H1 (cell line): ENCODE data around the gene DNAI1. TPM values are rescaled to one million over a fixed set of nuclear protein-coding genes. Genes with fewer than 3 reads are reported as not detected.

Experiments
- CTCF ChIA-PET: fragments of 300-600 bp; sonication (Branson Sonifier 250); formaldehyde crosslinking; loops from one replicate; lab custom pipeline; 2021; ENCODE audit not compliant: partially characterized antibody; lab: Charles Lee
- POLR2A ChIA-PET: fragments of 300-600 bp; sonication (Branson Sonifier 250); formaldehyde crosslinking; loops from one replicate; lab custom pipeline; 2021; ENCODE audit warnings: inconsistent platforms; ENCODE audit not compliant: partially characterized antibody; lab: Charles Lee
- DNase-seq, 2 experiments: peaks; one replicate each; pipeline versions ENCODE4 v3.0.0 to v3.0.0-alpha.2; 2010 to 2022; ENCODE audit warnings: low spot score in 2 of 2, low read depth in 1 of 2, mixed read lengths in 1 of 2
- FAIRE-seq: peaks from 2 replicates; lab custom pipeline; 2011; peaks lifted over from hg19 to GRCh38; lab: Jason Lieb, UNC
- H2AFZ ChIP-seq: 2 replicates; pipeline ENCODE4 v1.8.1; 2012; ENCODE audit warnings: low read length, inconsistent platforms
- H2AK5ac ChIP-seq: 2 replicates; pipeline ENCODE4 v1.6.1; 2013; ENCODE audit warnings: low read depth, low read length
- H2BK120ac ChIP-seq: replicated peaks from 2 replicates; pipeline ENCODE3; 2013; ENCODE audit warnings: low read depth, low read length, inconsistent platforms
- H2BK12ac ChIP-seq: 2 replicates; pipeline ENCODE4 v1.6.1; 2013; ENCODE audit warnings: low read depth, low read length
- H2BK15ac ChIP-seq: 2 replicates; pipeline ENCODE4 v1.6.1; 2013; ENCODE audit warnings: low read length
- H2BK20ac ChIP-seq: 2 replicates; pipeline ENCODE4 v1.6.1; 2013; ENCODE audit warnings: low read length
- H2BK5ac ChIP-seq: 2 replicates; pipeline ENCODE4 v1.6.1; 2013; ENCODE audit warnings: low read depth, low read length
- H3K14ac ChIP-seq: 2 replicates; pipeline ENCODE4 v1.6.1; 2013; ENCODE audit warnings: inconsistent platforms; ENCODE audit not compliant: insufficient read length
- H3K18ac ChIP-seq: 2 replicates; pipeline ENCODE4 v1.6.1; 2013; ENCODE audit warnings: low read length; ENCODE audit errors: extremely low read depth
- H3K23ac ChIP-seq: 2 replicates; pipeline ENCODE4 v1.6.1; 2013; ENCODE audit warnings: inconsistent platforms; ENCODE audit not compliant: insufficient read length
- H3K23me2 ChIP-seq: 2 replicates; pipeline ENCODE4 v1.6.1; 2013; ENCODE audit warnings: low read depth, low read length
- H3K27ac ChIP-seq: 2 replicates; pipeline ENCODE4 v1.6.1; 2011; ENCODE audit warnings: low read depth, low read length, inconsistent platforms
- H3K27me3 ChIP-seq, 4 experiments: replicated peaks in 1 of 4; 1 replicate in 1 of 4; 2 replicates in 3 of 4; pipeline versions ENCODE4 v1.6.1 to v1.8.1; 2011 to 2013; ENCODE audit warnings: low read length in 3 of 4, mild to moderate bottlenecking in 3 of 4, inconsistent platforms in 2 of 4, mixed read lengths in 2 of 4, moderate library complexity in 1 of 4; ENCODE audit not compliant: control insufficient read depth in 3 of 4, insufficient read depth in 3 of 4; ENCODE audit errors: extremely low read depth in 1 of 4
- H3K36me3 ChIP-seq, 4 experiments: 2 replicates each; pipeline versions ENCODE4 v1.6.1 to v1.8.1; 2011 to 2013; ENCODE audit warnings: mild to moderate bottlenecking in 4 of 4, low read length in 3 of 4, moderate library complexity in 2 of 4, control low read depth in 1 of 4, inconsistent platforms in 1 of 4; ENCODE audit not compliant: insufficient read depth in 4 of 4, control insufficient read depth in 2 of 4
- H3K4ac ChIP-seq: replicated peaks from 2 replicates; pipeline ENCODE3; 2013; ENCODE audit warnings: low read length, low read depth, mixed read lengths, inconsistent platforms; ENCODE audit not compliant: insufficient read length
- H3K4me1 ChIP-seq, 4 experiments: replicated peaks in 1 of 4; 1 replicate in 1 of 4; 2 replicates in 3 of 4; pipeline versions ENCODE4 v1.6.1 to v1.8.1; 2011 to 2013; ENCODE audit warnings: low read length in 3 of 4, inconsistent platforms in 2 of 4, mixed read lengths in 1 of 4; ENCODE audit not compliant: insufficient read depth in 4 of 4, control insufficient read depth in 3 of 4
- H3K4me2 ChIP-seq, 2 experiments: 2 replicates each; pipeline versions ENCODE4 v1.6.1 to v1.8.1; 2011 to 2013; ENCODE audit warnings: low read depth in 2 of 2, low read length in 2 of 2, control low read depth in 1 of 2, inconsistent platforms in 1 of 2, mild to moderate bottlenecking in 1 of 2; ENCODE audit not compliant: insufficient read depth in 1 of 2
- H3K4me3 ChIP-seq, 4 experiments: fragments of 200-600, 300-600 bp in 1 of 4; sonication (generic), shearing (Covaris generic), sonication (Bioruptor Twin) in 1 of 4; 2 replicates each; pipeline versions ENCODE4 v1.5.1 to v1.8.1; 2011 to 2016; ENCODE audit warnings: low read length in 4 of 4, low read depth in 3 of 4, control low read depth in 2 of 4, inconsistent platforms in 2 of 4, mild to moderate bottlenecking in 2 of 4, mixed read lengths in 1 of 4, moderate library complexity in 1 of 4; ENCODE audit not compliant: insufficient read depth in 2 of 4; ENCODE audit errors: extremely low read depth in 1 of 4
- H3K56ac ChIP-seq: replicated peaks from 2 replicates; pipeline ENCODE3; 2013; ENCODE audit warnings: low read depth, mild to moderate bottlenecking, mixed read lengths, low read length, inconsistent platforms; ENCODE audit not compliant: insufficient read length
- H3K79me1 ChIP-seq: 2 replicates; pipeline ENCODE4 v1.6.1; 2013; ENCODE audit warnings: low read depth, low read length, control low read depth
- H3K79me2 ChIP-seq, 2 experiments: 2 replicates each; pipeline versions ENCODE4 v1.6.1 to v1.8.1; 2012 to 2013; ENCODE audit warnings: low read length in 2 of 2, mild to moderate bottlenecking in 2 of 2, inconsistent platforms in 1 of 2; ENCODE audit not compliant: insufficient read depth in 2 of 2, control insufficient read depth in 1 of 2
- H3K9ac ChIP-seq, 4 experiments: replicated peaks in 1 of 4; 1 replicate in 1 of 4; 2 replicates in 3 of 4; pipeline versions ENCODE4 v1.6.1 to v1.8.1; 2011 to 2013; ENCODE audit warnings: low read depth in 3 of 4, low read length in 3 of 4, control low read depth in 2 of 4, mild to moderate bottlenecking in 2 of 4, moderate library complexity in 2 of 4, inconsistent platforms in 1 of 4; ENCODE audit errors: extremely low read depth in 1 of 4
- H3K9me3 ChIP-seq, 2 experiments: 2 replicates each; pipeline versions ENCODE4 v1.6.1 to v1.8.1; 2012 to 2013; ENCODE audit warnings: mild to moderate bottlenecking in 2 of 2, moderate library complexity in 2 of 2, control low read depth in 1 of 2, inconsistent platforms in 1 of 2, low read depth in 1 of 2, low read length in 1 of 2, mixed read lengths in 1 of 2; ENCODE audit not compliant: insufficient read depth in 2 of 2
- H4K20me1 ChIP-seq, 2 experiments: replicated peaks in 1 of 2; 2 replicates each; pipeline versions ENCODE3 to v1.8.1; 2011 to 2013; ENCODE audit warnings: inconsistent platforms in 2 of 2, low read length in 2 of 2, mild to moderate bottlenecking in 1 of 2; ENCODE audit not compliant: insufficient read depth in 2 of 2, control insufficient read depth in 1 of 2
- H4K5ac ChIP-seq: 2 replicates; pipeline ENCODE4 v1.6.1; 2013; ENCODE audit warnings: low read length, low read depth, mixed read lengths, inconsistent platforms; ENCODE audit not compliant: insufficient read length
- H4K8ac ChIP-seq: 2 replicates; pipeline ENCODE4 v1.8.0; 2013; ENCODE audit warnings: mild to moderate bottlenecking, moderate library complexity, low read length, inconsistent platforms; ENCODE audit not compliant: insufficient read depth; ENCODE audit errors: extremely low read depth
- H4K91ac ChIP-seq: replicated peaks from 2 replicates; pipeline ENCODE3; 2013; ENCODE audit warnings: low read length, mixed read lengths, inconsistent platforms; ENCODE audit not compliant: insufficient read length
- BRCA1 ChIP-seq: IDR thresholded peaks from 2 replicates; pipeline ENCODE4 v1.6.1; 2012; ENCODE audit warnings: low read depth, low read length, improper control_type of control experiment
- CEBPB ChIP-seq: IDR thresholded peaks from 2 replicates; pipeline ENCODE4 v1.6.1; 2012; ENCODE audit warnings: low read depth, low read length
- JUND ChIP-seq: IDR thresholded peaks from 2 replicates; pipeline ENCODE4 v1.6.1; 2011; ENCODE audit warnings: mild to moderate bottlenecking, improper control_type of control experiment, low read length
- MAFK ChIP-seq: IDR thresholded peaks from 2 replicates; pipeline ENCODE4 v1.6.1; 2012; ENCODE audit warnings: low read depth, mild to moderate bottlenecking, improper control_type of control experiment, low read length
- RNF2 ChIP-seq: fragments of 200-900, 300-1000 bp; sonication (generic); IDR thresholded peaks from 2 replicates; pipeline ENCODE4 v1.7.1; 2016; ENCODE audit warnings: borderline replicate concordance, low read depth, mild to moderate bottlenecking, antibody characterized with exemption, low read length; ENCODE audit not compliant: poor library complexity, severe bottlenecking; ENCODE audit errors: missing control alignments
- SAP30 ChIP-seq: fragments of 300-600 bp; sonication (generic); IDR thresholded peaks from 2 replicates; pipeline ENCODE4 v1.7.1; 2012; ENCODE audit warnings: low read length, moderate library complexity, mild to moderate bottlenecking, inconsistent platforms; ENCODE audit not compliant: insufficient read depth, insufficient replicate concordance
- ZNF274 ChIP-seq: IDR thresholded peaks from 2 replicates; pipeline ENCODE4 v1.7.0; 2012; ENCODE audit warnings: low read length, borderline replicate concordance; ENCODE audit errors: extremely low read depth
- WGBS, 2 experiments: shearing (Covaris generic) in 1 of 2; methylation state at CpG; one replicate each; pipeline versions ENCODE4 v1.1.6 to v1.1.7; 2013 to 2015; ENCODE audit warnings: low lambda C conversion rate in 2 of 2, mixed read lengths in 2 of 2, inconsistent platforms in 1 of 2, low coverage in 1 of 2, missing lambda C conversion rate in 1 of 2; ENCODE audit not compliant: insufficient replicate concordance in 2 of 2, insufficient coverage in 1 of 2, insufficient read length in 1 of 2; ENCODE audit errors: extremely low coverage in 1 of 2, missing lambda C conversion rate in 1 of 2; 5-methylcytosine and 5-hydroxymethylcytosine counted together
- polyA plus RNA-seq, 7 experiments: library from polyadenylated mRNA; depleted of rRNA in 3 of 7; stranded (reverse) in 5 of 7; unstranded in 2 of 7; fragments of >200 nt in 5 of 7; fragments of 200-250 nt in 2 of 7; gene quantifications; 1 replicate in 5 of 7; 2 replicates in 1 of 7; 4 replicates in 1 of 7; pipeline versions ENCODE4 v1.2.1 to v1.2.3, GENCODE V29; 2011 to 2013; ENCODE audit warnings: missing spikeins in 2 of 7, mixed read lengths in 2 of 7
- total RNA-seq: library from RNA; stranded (reverse); fragmentation: NEBNext Ultra II Directional; extraction: Animal tissue kit (Norgen Biotek cat#: 25700); gene quantifications from 2 replicates; pipeline ENCODE4 v1.2.1, GENCODE V29; 2021
- TF ChIP-seq, protein P1 (sequence below): IDR thresholded peaks from 2 replicates; pipeline ENCODE4 v1.6.1; 2012; ENCODE audit warnings: inconsistent platforms
- TF ChIP-seq, protein P2 (sequence below): IDR thresholded peaks from 2 replicates; pipeline ENCODE4 v1.6.1; 2012; ENCODE audit warnings: inconsistent platforms
- TF ChIP-seq, protein P3 (sequence below), 3 experiments: IDR thresholded peaks; 1 replicate in 2 of 3; 2 replicates in 1 of 3; pipeline versions ENCODE4 v1.5.1 to v1.6.1; 2011; ENCODE audit warnings: low read length in 3 of 3, mild to moderate bottlenecking in 3 of 3, inconsistent platforms in 2 of 3, low read depth in 1 of 3, moderate library complexity in 1 of 3; ENCODE audit not compliant: insufficient read depth in 1 of 3; ENCODE audit errors: control extremely low read depth in 1 of 3

DNAI1 gene
- total and polyA plus RNA-seq, 2 of the 8 experiments (the other 6 are each of a cell fraction or from before 2014, with no cell fraction given), result 0.37 to 0.54 TPM

DNA sequence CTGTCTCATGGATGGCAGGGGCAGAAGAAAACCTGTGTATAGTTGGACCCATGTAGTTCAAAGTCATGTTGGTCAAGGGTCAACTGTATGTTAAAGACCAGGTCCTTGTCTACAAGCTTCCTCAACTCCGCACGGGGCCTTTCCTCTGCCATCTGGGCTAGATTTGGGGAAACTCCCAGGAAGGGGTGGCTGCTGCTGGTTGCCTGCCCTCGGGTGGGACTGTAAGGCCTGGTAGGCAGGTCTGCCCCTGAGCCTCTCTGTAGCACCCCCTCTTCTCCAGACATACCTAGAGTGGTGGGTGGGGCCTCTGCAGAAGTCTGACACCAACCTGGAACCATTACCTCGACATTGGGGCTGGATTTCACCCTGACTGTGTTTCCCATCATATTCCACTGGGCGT is 49.0 kb downstream of the DNAI1 start:
- Histone ChIP-seq H3K23ac (no peak overlapping the region), H3K4me3 (no peak overlapping the region), H2BK20ac (no peak overlapping the region), H2BK15ac (no peak overlapping the region), H2BK120ac (no peak overlapping the region), H3K27ac (no peak overlapping the region), H3K79me1 (no peaks in the 10 kb centered on the region), H3K4ac (no peak overlapping the region), H4K8ac (no peak overlapping the region), H3K56ac (no peak overlapping the region), H3K4me1 (peaks cover 5 to 18% (median 10%) of the 10 kb centered on the region in 4 experiments), H3K23me2 (no peaks in the 10 kb centered on the region), H4K91ac (no peak overlapping the region), H3K9me3 (no peaks in the 10 kb centered on the region), H2AFZ (no peak overlapping the region), H4K5ac (no peak overlapping the region), H3K14ac (no peak overlapping the region), H2AK5ac (no peak overlapping the region), H3K79me2 (no peaks in the 10 kb centered on the region), H2BK12ac (no peak overlapping the region), H3K27me3 (no peaks in the 10 kb centered on the region), H3K9ac (no peak overlapping the region), H3K36me3 (no peaks in the 10 kb centered on the region), H3K4me2 (no peak overlapping the region), H4K20me1 (no peaks in the 10 kb centered on the region), H3K18ac (no peak overlapping the region), H2BK5ac (no peak overlapping the region)
- 90% methylated on average over 5 of the region's 5 CpGs; no CpG with 5 or more reads in 1 of the 2 experiments for WGBS, 2 experiments
- ChIA-PET CTCF (interaction anchor here (0.9 to 8.0 kb wide), 12 partner anchors 9 to 103 kb away, joined by 3 to 90 read pairs (median 6); no protein-coding TSS in a partner anchor), POLR2A (no interaction called here)
- FAIRE-seq, result no peak
- no peak for DNase-seq
- TF ChIP-seq, protein P1, sequence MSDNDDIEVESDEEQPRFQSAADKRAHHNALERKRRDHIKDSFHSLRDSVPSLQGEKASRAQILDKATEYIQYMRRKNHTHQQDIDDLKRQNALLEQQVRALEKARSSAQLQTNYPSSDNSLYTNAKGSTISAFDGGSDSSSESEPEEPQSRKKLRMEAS, result no peak
- TF ChIP-seq, protein P2, sequence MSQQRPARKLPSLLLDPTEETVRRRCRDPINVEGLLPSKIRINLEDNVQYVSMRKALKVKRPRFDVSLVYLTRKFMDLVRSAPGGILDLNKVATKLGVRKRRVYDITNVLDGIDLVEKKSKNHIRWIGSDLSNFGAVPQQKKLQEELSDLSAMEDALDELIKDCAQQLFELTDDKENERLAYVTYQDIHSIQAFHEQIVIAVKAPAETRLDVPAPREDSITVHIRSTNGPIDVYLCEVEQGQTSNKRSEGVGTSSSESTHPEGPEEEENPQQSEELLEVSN, result no peak
- TF ChIP-seq SAP30, result no peak
- TF ChIP-seq, protein P3, sequence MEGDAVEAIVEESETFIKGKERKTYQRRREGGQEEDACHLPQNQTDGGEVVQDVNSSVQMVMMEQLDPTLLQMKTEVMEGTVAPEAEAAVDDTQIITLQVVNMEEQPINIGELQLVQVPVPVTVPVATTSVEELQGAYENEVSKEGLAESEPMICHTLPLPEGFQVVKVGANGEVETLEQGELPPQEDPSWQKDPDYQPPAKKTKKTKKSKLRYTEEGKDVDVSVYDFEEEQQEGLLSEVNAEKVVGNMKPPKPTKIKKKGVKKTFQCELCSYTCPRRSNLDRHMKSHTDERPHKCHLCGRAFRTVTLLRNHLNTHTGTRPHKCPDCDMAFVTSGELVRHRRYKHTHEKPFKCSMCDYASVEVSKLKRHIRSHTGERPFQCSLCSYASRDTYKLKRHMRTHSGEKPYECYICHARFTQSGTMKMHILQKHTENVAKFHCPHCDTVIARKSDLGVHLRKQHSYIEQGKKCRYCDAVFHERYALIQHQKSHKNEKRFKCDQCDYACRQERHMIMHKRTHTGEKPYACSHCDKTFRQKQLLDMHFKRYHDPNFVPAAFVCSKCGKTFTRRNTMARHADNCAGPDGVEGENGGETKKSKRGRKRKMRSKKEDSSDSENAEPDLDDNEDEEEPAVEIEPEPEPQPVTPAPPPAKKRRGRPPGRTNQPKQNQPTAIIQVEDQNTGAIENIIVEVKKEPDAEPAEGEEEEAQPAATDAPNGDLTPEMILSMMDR (IDR thresholded peaks at IDR 0.05; ENCODE audit: control extremely low read depth in 1 of 3, insufficient read depth in 1 of 3, low read depth in 1 of 3, low read length in 3 of 3), result no peak
- no peak for TF ChIP-seq ZNF274
- no peak for TF ChIP-seq MAFK
- no peak for TF ChIP-seq BRCA1
- TF ChIP-seq CEBPB, result no peak
- no peak for TF ChIP-seq RNF2
- no peak for TF ChIP-seq JUND
